HepG2 (cell line): ENCODE data around the gene CUL5. TPM values are rescaled to one million over a fixed set of nuclear protein-coding genes. Genes with fewer than 3 reads are reported as not detected.

ENCODE experiments used
- BCL6 ChIP-seq: IDR thresholded peaks from 2 replicates; pipeline ENCODE4 v1.6.1; 2016; ENCODE audit warnings: missing genetic modification reagents, missing compliant biosample characterization
- CHD2 ChIP-seq: IDR thresholded peaks from 2 replicates; pipeline ENCODE4 v1.6.1; 2011; ENCODE audit warnings: low read depth, low read length, improper control_type of control experiment
- EEA1 ChIP-seq: sonication (generic); formaldehyde crosslinking; IDR thresholded peaks from 2 replicates; pipeline ENCODE4 v1.5.1; 2020; ENCODE audit warnings: mild to moderate bottlenecking, missing genetic modification reagents, borderline replicate concordance
- EED ChIP-seq: sonication (generic); formaldehyde crosslinking; IDR thresholded peaks from 2 replicates; pipeline ENCODE4 v1.5.0; 2020; ENCODE audit warnings: mild to moderate bottlenecking, missing genetic modification reagents
- EP300 ChIP-seq, 3 experiments: sonication (generic) in 1 of 3; formaldehyde crosslinking in 1 of 3; IDR thresholded peaks; 2 replicates each; pipeline versions ENCODE4 v1.5.1 to v1.6.1; 2011 to 2020; ENCODE audit warnings: low read depth in 2 of 3, low read length in 2 of 3, borderline replicate concordance in 1 of 3, improper control_type of control experiment in 1 of 3, mild to moderate bottlenecking in 1 of 3, missing genetic modification reagents in 1 of 3, moderate library complexity in 1 of 3
- HINFP ChIP-seq: sonication (generic); formaldehyde crosslinking; IDR thresholded peaks from 2 replicates; pipeline ENCODE4 v1.4.0; 2020; ENCODE audit warnings: low read depth, mild to moderate bottlenecking, missing genetic modification reagents
- KLF12 ChIP-seq: sonication (generic); formaldehyde crosslinking; IDR thresholded peaks from 2 replicates; pipeline ENCODE4 v1.4.0; 2020; ENCODE audit warnings: missing genetic modification reagents, borderline replicate concordance
- MBNL3 ChIP-seq: fragments of 250-450 bp; sonication (Bioruptor Pico); conservative IDR thresholded peaks from 2 replicates; pipeline ENCODE4 v1.8.0; 2022; ENCODE audit warnings: mild to moderate bottlenecking, inconsistent platforms
- MTF1 ChIP-seq: sonication (generic); formaldehyde crosslinking; IDR thresholded peaks from 2 replicates; pipeline ENCODE4 v1.5.0; 2020; ENCODE audit warnings: missing genetic modification reagents
- NFKBIZ ChIP-seq: IDR thresholded peaks from 2 replicates; pipeline ENCODE4 v1.6.1; 2018; ENCODE audit warnings: missing genetic modification reagents, missing compliant biosample characterization
- RARA ChIP-seq: IDR thresholded peaks from 2 replicates; pipeline ENCODE4 v1.6.1; 2016; ENCODE audit warnings: missing genetic modification reagents, missing compliant biosample characterization
- RBM39 ChIP-seq: fragments of 200-400 bp; formaldehyde crosslinking; IDR thresholded peaks from one replicate; pipeline ENCODE4 v1.6.1; 2018; ENCODE audit warnings: antibody characterized with exemption, mild to moderate bottlenecking, low read depth, low read length; ENCODE audit not compliant: poor library complexity, severe bottlenecking
- SALL1 ChIP-seq: sonication (generic); formaldehyde crosslinking; IDR thresholded peaks from 2 replicates; pipeline ENCODE4 v1.8.0; 2022; ENCODE audit warnings: mild to moderate bottlenecking, missing genetic modification reagents
- SNAPC5 ChIP-seq: sonication (generic); formaldehyde crosslinking; IDR thresholded peaks from 2 replicates; pipeline ENCODE4 v1.8.1; 2023; ENCODE audit warnings: mild to moderate bottlenecking, missing genetic modification reagents, borderline replicate concordance
- WIZ ChIP-seq: sonication (generic); formaldehyde crosslinking; IDR thresholded peaks from 2 replicates; pipeline ENCODE4 v1.5.1; 2020; ENCODE audit warnings: mild to moderate bottlenecking, missing genetic modification reagents
- ZMAT3 ChIP-seq: sonication (generic); formaldehyde crosslinking; conservative IDR thresholded peaks from 2 replicates; pipeline ENCODE4 v1.7.0; 2021; ENCODE audit warnings: missing genetic modification reagents
- ZNF256 ChIP-seq: sonication (generic); formaldehyde crosslinking; conservative IDR thresholded peaks from 2 replicates; pipeline ENCODE4 v1.4.0; 2020; ENCODE audit warnings: missing genetic modification reagents
- ZNF501 ChIP-seq: sonication (generic); formaldehyde crosslinking; IDR thresholded peaks from 2 replicates; pipeline ENCODE4 v1.5.1; 2020; ENCODE audit warnings: mild to moderate bottlenecking, moderate library complexity, missing genetic modification reagents
- ZZZ3 ChIP-seq: sonication (generic); formaldehyde crosslinking; IDR thresholded peaks from 2 replicates; pipeline ENCODE4 v1.4.0; 2020; ENCODE audit warnings: missing genetic modification reagents, mild to moderate bottlenecking, borderline replicate concordance
- polyA plus RNA-seq, 8 experiments: library from polyadenylated mRNA; depleted of rRNA in 3 of 8; stranded (reverse) in 7 of 8; unstranded in 1 of 8; fragments of >200 nt; fragmentation: Illumina TruSeq in 4 of 8; extraction: Trizol in 4 of 8; gene quantifications; 2 replicates each; pipeline versions ENCODE4 v1.2.1 to v1.2.3, GENCODE V29; 2011 to 2016; ENCODE audit warnings: low read depth in 4 of 8, missing spikeins in 1 of 8, mixed read lengths in 1 of 8; ENCODE audit not compliant: insufficient read depth in 1 of 8
- total RNA-seq, 5 experiments: library from RNA; depleted of rRNA; stranded (reverse); fragments of >200 nt; fragmentation: Illumina TruSeq; extraction: Trizol; gene quantifications; 2 replicates each; pipeline ENCODE4 v1.2.3, GENCODE V29; 2016; ENCODE audit warnings: low read depth in 1 of 5
- TF ChIP-seq, protein P1 (sequence below): sonication (generic); formaldehyde crosslinking; IDR thresholded peaks from 2 replicates; pipeline ENCODE4 v1.8.1; 2023; ENCODE audit warnings: mild to moderate bottlenecking, inconsistent platforms, moderate library complexity, missing genetic modification reagents, borderline replicate concordance
- TF ChIP-seq, protein P2 (sequence below): sonication (generic); formaldehyde crosslinking; IDR thresholded peaks from 2 replicates; pipeline ENCODE4 v1.8.0; 2022; ENCODE audit warnings: missing genetic modification reagents, mild to moderate bottlenecking, inconsistent platforms, borderline replicate concordance
- TF ChIP-seq, protein P3 (sequence below): IDR thresholded peaks from 2 replicates; pipeline ENCODE4 v1.6.1; 2016; ENCODE audit warnings: missing genetic modification reagents, missing compliant biosample characterization

The CUL5 gene
- total and polyA plus RNA-seq, 2 of the 13 experiments (the other 11 are each of a cell fraction or from before 2014, with no cell fraction given): 7.0 to 24.7 TPM

- TF ChIP-seq, protein P1, sequence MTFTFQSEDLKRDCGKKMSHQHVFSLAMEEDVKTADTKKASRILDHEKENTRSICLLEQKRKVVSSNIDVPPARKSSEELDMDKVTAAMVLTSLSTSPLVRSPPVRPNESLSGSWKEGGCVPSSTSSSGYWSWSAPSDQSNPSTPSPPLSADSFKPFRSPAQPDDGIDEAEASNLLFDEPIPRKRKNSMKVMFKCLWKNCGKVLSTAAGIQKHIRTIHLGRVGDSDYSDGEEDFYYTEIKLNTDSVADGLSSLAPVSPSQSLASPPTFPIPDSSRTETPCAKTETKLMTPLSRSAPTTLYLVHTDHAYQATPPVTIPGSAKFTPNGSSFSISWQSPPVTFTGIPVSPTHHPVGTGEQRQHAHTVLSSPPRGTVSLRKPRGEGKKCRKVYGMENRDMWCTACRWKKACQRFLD (CRISPR knock-in tag): peak; percentile 79; the same call in 1 of the 2 replicates
- TF ChIP-seq ZNF501 (CRISPR knock-in tag) (peak; percentile 93), ZMAT3 (peak; percentile 65), ZZZ3 (CRISPR knock-in tag) (peak; percentile 22; the same call in 1 of the 2 replicates), EP300 (IDR thresholded peaks at IDR 0.05; ENCODE audit: low read depth in 2 of 2, low read length in 2 of 2) (peak in 1 of 2 experiments; percentile 75; a peak in 2 of 4 replicates), EP300 (CRISPR knock-in tag; IDR thresholded peaks at IDR 0.05; ENCODE audit: borderline replicate concordance) (peak; percentile 67), KLF12 (CRISPR knock-in tag) (peak; percentile 78; the same call in 1 of the 2 replicates), RBM39 (peak; percentile 94), SALL1 (peak; percentile 89), EED (peak; percentile 97), MBNL3 (CRISPR knock-in tag) (no peak), BCL6 (CRISPR knock-in tag) (peak; percentile 7; the same call in 1 of the 2 replicates), SNAPC5 (CRISPR knock-in tag) (no peak), CHD2 (peak; percentile 96), ZNF256 (CRISPR knock-in tag) (peak; percentile 52), HINFP (no peak), NFKBIZ (CRISPR knock-in tag) (peak; percentile 76; the same call in 1 of the 2 replicates), WIZ (CRISPR knock-in tag) (no peak; the same call in 1 of the 2 replicates), MTF1 (CRISPR knock-in tag) (peak; percentile 81), EEA1 (CRISPR knock-in tag) (peak; percentile 89), RARA (CRISPR knock-in tag) (no peak; the same call in 1 of the 2 replicates)
- TF ChIP-seq, protein P2, sequence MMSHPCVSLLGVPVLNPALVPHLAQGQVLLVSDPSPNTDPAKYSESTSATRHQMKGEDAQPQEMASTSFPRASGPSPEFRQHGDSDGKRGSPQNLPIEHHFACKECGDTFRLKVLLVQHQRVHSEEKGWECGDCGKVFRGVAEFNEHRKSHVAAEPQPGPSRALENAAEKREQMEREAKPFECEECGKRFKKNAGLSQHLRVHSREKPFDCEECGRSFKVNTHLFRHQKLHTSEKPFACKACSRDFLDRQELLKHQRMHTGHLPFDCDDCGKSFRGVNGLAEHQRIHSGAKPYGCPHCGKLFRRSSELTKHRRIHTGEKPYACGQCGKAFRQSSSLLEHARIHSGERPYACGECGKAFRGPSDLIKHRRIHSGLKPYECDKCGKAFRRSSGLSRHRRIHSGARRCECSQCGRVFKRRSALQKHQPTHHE (CRISPR knock-in tag): no peak
- TF ChIP-seq, protein P3, sequence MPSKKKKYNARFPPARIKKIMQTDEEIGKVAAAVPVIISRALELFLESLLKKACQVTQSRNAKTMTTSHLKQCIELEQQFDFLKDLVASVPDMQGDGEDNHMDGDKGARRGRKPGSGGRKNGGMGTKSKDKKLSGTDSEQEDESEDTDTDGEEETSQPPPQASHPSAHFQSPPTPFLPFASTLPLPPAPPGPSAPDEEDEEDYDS: peak; percentile 6; the same call in 1 of the 2 replicates
These were observed at the start of gene CUL5 (continued) for GRCh38 chr11:108008656-108009496.
